Neural progenitor cell (in vitro differentiated cells): ENCODE results near the gene CBR1.

Source experiments
- CTCF ChIP-seq: fragments of 200-600 bp; sonication (generic); IDR thresholded peaks from 2 replicates; pipeline ENCODE4 v1.5.1; 2017; ENCODE audit warnings: antibody characterized with exemption, mild to moderate bottlenecking
- EZH2 ChIP-seq: fragments of 200-600 bp; sonication (generic); IDR thresholded peaks from 2 replicates; pipeline ENCODE4 v1.6.1; 2017; ENCODE audit warnings: antibody characterized with exemption, mild to moderate bottlenecking, moderate library complexity

GRCh38 chr21:36072453-36073162 is 2.8 kb downstream of the CBR1 start:
- no peak for TF ChIP-seq CTCF
- no peak for TF ChIP-seq EZH2
